Measurements from ENCODE around the gene SRXN1. TPM values are rescaled to one million over a fixed set of nuclear protein-coding genes. Genes with fewer than 3 reads are reported as not detected.

Gene SRXN1
- total RNA-seq, 4 donors from 2014 or later, result 36.9 to 57.1 (median 38.0) TPM

- WGBS, 2 donors (ENCODE audit: low coverage in 1 of 2), result no CpG with 5 or more reads among the region's 8 CpGs
- ATAC-seq, result peak; percentile 42
- Histone ChIP-seq H3K36me3 (no peaks in the 10 kb centered on the region), H3K4me3 (no peak overlapping the region), H3K4me1 (no peaks in the 10 kb centered on the region), H3K27me3 (peaks cover 16% of the 10 kb centered on the region), H3K9me3 (no peaks in the 10 kb centered on the region), H3K27ac (peak overlapping the region in 2 of 4 donors; percentile 43 to 52)
- TF ChIP-seq CTCF (IDR thresholded peaks at IDR 0.05) (no peak), EP300 (IDR thresholded peaks at IDR 0.05) (no peak), POLR2A (IDR thresholded peaks at IDR 0.05) (no peak), POLR2AphosphoS5 (IDR thresholded peaks at IDR 0.05) (no peak)
These were observed 50.7 kb downstream of the SRXN1 start for GRCh38 chr20:602111-602970.

GRCh38 chr20:600736-601135 lies 52.3 kb downstream of the SRXN1 start:
- no peaks in the 10 kb centered on the region for H3K9me3 ChIP-seq
- no peak overlapping the region for H3K4me3 ChIP-seq
- H3K27ac ChIP-seq, result no peak overlapping the region
- no peak for TF ChIP-seq EP300 (IDR thresholded peaks at IDR 0.05)
- no peak for TF ChIP-seq POLR2AphosphoS5 (IDR thresholded peaks at IDR 0.05)
- no peak for TF ChIP-seq CTCF (IDR thresholded peaks at IDR 0.05)
- no peak for TF ChIP-seq POLR2A (IDR thresholded peaks at IDR 0.05)
- WGBS, 2 donors (ENCODE audit: low coverage in 1 of 2), result 90 to 100% methylated on average over 1 to 4 of the region's 6 CpGs
- H3K36me3 ChIP-seq, result no peaks in the 10 kb centered on the region
- ATAC-seq, result no peak
- H3K27me3 ChIP-seq, result peaks cover 12% of the 10 kb centered on the region
- H3K4me1 ChIP-seq, result no peaks in the 10 kb centered on the region

- Histone ChIP-seq H3K4me1 (no peaks in the 10 kb centered on the region), H3K27ac (no peak overlapping the region), H3K4me3 (no peak overlapping the region), H3K27me3 (peaks cover 12% of the 10 kb centered on the region), H3K36me3 (no peaks in the 10 kb centered on the region), H3K9me3 (no peaks in the 10 kb centered on the region)
- TF ChIP-seq POLR2A (IDR thresholded peaks at IDR 0.05) (no peak), CTCF (IDR thresholded peaks at IDR 0.05) (no peak), EP300 (IDR thresholded peaks at IDR 0.05) (no peak), POLR2AphosphoS5 (IDR thresholded peaks at IDR 0.05) (no peak)
- WGBS, 2 donors (ENCODE audit: low coverage in 1 of 2), result 83% methylated on average over 2 of the region's 2 CpGs; no CpG with 5 or more reads in 1 of the 2 donors
- ATAC-seq, result no peak
These were observed 52.9 kb downstream of the SRXN1 start for GRCh38 chr20:600141-600540.

GRCh38 chr20:598133-598850 lies 54.7 kb downstream of the SRXN1 start:
- no peak overlapping the region for H3K27ac ChIP-seq
- H3K4me1 ChIP-seq, result no peaks in the 10 kb centered on the region
- H3K27me3 ChIP-seq, result peaks cover 25% of the 10 kb centered on the region
- H3K9me3 ChIP-seq, result no peaks in the 10 kb centered on the region
- TF ChIP-seq POLR2A (IDR thresholded peaks at IDR 0.05), result no peak
- no peak for TF ChIP-seq POLR2AphosphoS5 (IDR thresholded peaks at IDR 0.05)
- no peak for TF ChIP-seq EP300 (IDR thresholded peaks at IDR 0.05)
- no peak for TF ChIP-seq CTCF (IDR thresholded peaks at IDR 0.05)
- ATAC-seq, result no peak
- H3K36me3 ChIP-seq, result no peaks in the 10 kb centered on the region
- no peak overlapping the region for H3K4me3 ChIP-seq
- WGBS, 2 donors (ENCODE audit: low coverage in 1 of 2), result 81% methylated on average over 3 of the region's 13 CpGs; no CpG with 5 or more reads in 1 of the 2 donors
